Activated naive CD4-positive, alpha-beta T cell (primary cell): ENCODE results near the gene ZNF532.
"Not testable (repeated sequence)": the region's sequence is repeated elsewhere in the genome, so short reads cannot be mapped to it uniquely, and the experiment has no call there.

Experiments
- DNase-seq, 4 experiments: peaks; one replicate each; lab custom pipeline; 2025; lab: John Stamatoyannopoulos, UW

Gene ZNF532

GRCh38 chr18:58847383-58848071 is 17.1 kb upstream of the ZNF532 start:
- DNase-seq, result no peak

- no peak for DNase-seq
These were observed 16.0 kb upstream of the ZNF532 start for GRCh38 chr18:58848685-58849084.

- no peak for DNase-seq
These were observed 13.7 kb upstream of the ZNF532 start for GRCh38 chr18:58850786-58851469.

- no peak for DNase-seq
These were observed 12.8 kb upstream of the ZNF532 start for GRCh38 chr18:58851856-58852255.

- DNase-seq, result no peak
These were observed 12.0 kb upstream of the ZNF532 start for GRCh38 chr18:58852629-58853028.

- no peak for DNase-seq
These were observed 11.1 kb upstream of the ZNF532 start for GRCh38 chr18:58853561-58853960.

GRCh38 chr18:58855521-58855920 is 9.2 kb upstream of the ZNF532 start:
- not testable (repeated sequence) for DNase-seq

- DNase-seq, result no peak
These were observed 7.8 kb upstream of the ZNF532 start for GRCh38 chr18:58856881-58857280.

GRCh38 chr18:58858591-58859468 is 5.8 kb upstream of the ZNF532 start:
- DNase-seq, result no peak

GRCh38 chr18:58859907-58860306 is 4.8 kb upstream of the ZNF532 start:
- no peak for DNase-seq

- DNase-seq, result no peak
These were observed 3.9 kb upstream of the ZNF532 start for GRCh38 chr18:58860747-58861231.

- no peak for DNase-seq
These were observed 3.3 kb upstream of the ZNF532 start for GRCh38 chr18:58861353-58861752.

- DNase-seq, result no peak
These were observed 2.8 kb upstream of the ZNF532 start for GRCh38 chr18:58861861-58862301.

GRCh38 chr18:58862356-58862755 is 2.3 kb upstream of the ZNF532 start:
- no peak for DNase-seq

- peak in 2 of 4 experiments; percentile 4 to 18 for DNase-seq
These were observed 1.7 kb upstream of the ZNF532 start for GRCh38 chr18:58862851-58863538.

GRCh38 chr18:58863539-58864145 is 1.0 kb upstream of the ZNF532 start:
- peak in 3 of 4 experiments; percentile 4 to 20 (median 9) for DNase-seq

GRCh38 chr18:58865033-58865590 is 435 bp downstream of the ZNF532 start:
- no peak for DNase-seq

- no peak for DNase-seq
These were observed 1.0 kb downstream of the ZNF532 start for GRCh38 chr18:58865701-58866065.

- no peak for DNase-seq
These were observed 1.5 kb downstream of the ZNF532 start for GRCh38 chr18:58866066-58866772.

- DNase-seq, result no peak
These were observed 2.1 kb downstream of the ZNF532 start for GRCh38 chr18:58866773-58867150.
